Vagina (tissue), 2 donors: ENCODE data around the gene ANKS1B.

Experiments
- CTCF ChIP-seq, 3 experiments: fragments of 450-650 bp in 2 of 3; fragments of 200-600 bp in 1 of 3; sonication (generic) in 1 of 3; IDR thresholded peaks; one replicate each; pipeline ENCODE4 v1.5.1; 2017 to 2019; ENCODE audit warnings: antibody characterized with exemption in 3 of 3, mild to moderate bottlenecking in 2 of 3, moderate library complexity in 2 of 3
- POLR2A ChIP-seq, 2 donors: fragments of 450-650 bp; IDR thresholded peaks; one replicate each; pipeline ENCODE4 v1.6.1; 2017; ENCODE audit warnings: antibody characterized with exemption in 2 of 2, mild to moderate bottlenecking in 2 of 2, moderate library complexity in 2 of 2

GRCh38 chr12:99553461-99553860, 431.3 kb downstream of the ANKS1B start:
- TF ChIP-seq CTCF (IDR thresholded peaks at IDR 0.05) (no peak), POLR2A (IDR thresholded peaks at IDR 0.05) (no peak)
